Heart right ventricle (tissue), 16 donors: ENCODE measurements around the gene DNAH14. TPM values are rescaled to one million over a fixed set of nuclear protein-coding genes. Genes with fewer than 3 reads are reported as not detected.
A peak's percentile ranks its signal among the peaks of the same experiment; 100 is the strongest.
"Not testable (repeated sequence)": the region's sequence is repeated elsewhere in the genome, so short reads cannot be mapped to it uniquely, and the experiment has no call there.

ENCODE experiments used
- ATAC-seq, 8 donors: fragments of 200-7000 bp; cut with Tn5 transposase; one replicate each; pipeline ENCODE4 v1.9.1; 2020; ENCODE audit warnings: mild to moderate bottlenecking in 8 of 8, moderate library complexity in 8 of 8, moderate number of reproducible peaks in 1 of 8
- DNase-seq, 2 donors: peaks; one replicate each; pipeline ENCODE4 v3.0.0-alpha.2; 2020
- H3K27ac ChIP-seq, 10 donors: fragments of 200-600 bp; sonication (generic) in 2 of 10; one replicate each; pipeline versions ENCODE4 v1.5.0 to v1.8.0; 2020 to 2022; ENCODE audit warnings: mild to moderate bottlenecking in 3 of 10
- H3K27me3 ChIP-seq, 7 donors: fragments of 200-600 bp; one replicate each; pipeline ENCODE4 v1.8.0; 2021 to 2022; ENCODE audit warnings: mild to moderate bottlenecking in 2 of 7
- H3K36me3 ChIP-seq, 9 donors: fragments of 200-600 bp; sonication (generic) in 1 of 9; one replicate each; pipeline versions ENCODE4 v1.5.0 to v1.8.0; 2020 to 2022; ENCODE audit warnings: mild to moderate bottlenecking in 2 of 9
- H3K4me1 ChIP-seq, 9 donors: fragments of 200-600 bp; sonication (generic) in 1 of 9; one replicate each; pipeline versions ENCODE4 v1.5.0 to v1.8.0; 2020 to 2022; ENCODE audit warnings: mild to moderate bottlenecking in 4 of 9
- H3K4me3 ChIP-seq, 10 donors: fragments of 200-600 bp; sonication (generic) in 2 of 10; one replicate each; pipeline versions ENCODE4 v1.5.0 to v1.8.0; 2020 to 2022; ENCODE audit warnings: mild to moderate bottlenecking in 7 of 10, moderate library complexity in 2 of 10
- H3K9me3 ChIP-seq, 11 donors: fragments of 200-600 bp in 10 of 11; sonication (generic) in 2 of 11; one replicate each; pipeline versions ENCODE4 v1.5.0 to v1.8.0; 2013 to 2022; ENCODE audit warnings: mild to moderate bottlenecking in 2 of 11, control low read depth in 1 of 11, moderate library complexity in 1 of 11
- CTCF ChIP-seq, 9 donors: fragments of 200-600 bp; sonication (generic) in 2 of 9; IDR thresholded peaks; one replicate each; pipeline versions ENCODE4 v1.5.0 to v1.8.0; 2021 to 2022; ENCODE audit warnings: antibody characterized with exemption in 9 of 9, mild to moderate bottlenecking in 5 of 9, moderate library complexity in 1 of 9
- WGBS, 2 donors: extraction: QIAGEN DNeasy Blood & Tissue Kit; methylation state at CpG; one replicate each; pipeline ENCODE4 v1.1.7; 2013; ENCODE audit warnings: inconsistent platforms in 1 of 2; 5-methylcytosine and 5-hydroxymethylcytosine counted together
- intact Hi-C, 10 donors: fragments of 100-400 bp; cut with DNase I; formaldehyde crosslinking; loops; one replicate each; pipeline versions ENCODE4 v1.11.1 to v1.14.2; 2022
- polyA plus RNA-seq, 2 donors: library from polyadenylated mRNA; stranded (reverse); fragments of 200-250 nt; gene quantifications; one replicate each; pipeline ENCODE4 v1.2.3, GENCODE V29; 2013
- total RNA-seq, 10 donors: library from RNA; stranded (reverse); fragmentation: NEBNext Ultra II Directional in 3 of 10; extraction: Animal tissue kit (Norgen Biotek cat#: 25700) in 3 of 10; gene quantifications; one replicate each; pipeline versions ENCODE4 v1.2.1 to v1.2.4, GENCODE V29; 2021 to 2023
- donor health status: Arrhythmogenic right ventricular cardiomyopathy.
- donor health status: ischemic (EF 13 %, LVEDD 7.1; RV severe dilation, severe dysfunction).
- donor health status: healthy with polysubstance abuse.
- donor health status: DM: no; HTN: yes; CAD: no.
- donor health status: DM: no; HTN: no; CAD: no.
- donor health status: ischemic (EF 25% LVEDD 6.9; RV normal size, moderate dysfunction).
- donor health status: ischemic (EF 25% LVEDD 5.7; RV mildly dilated, moderate dysfunction).
- donor health status: healthy.
- donor health status: DM: yes; HTN: yes; CAD: no.
- donor health status: Ischemic cardiomyopathy.
- donor health status: ischemic (EF 35%, LVEDD 5.7; RV mildly dilated, moderate dysfunction).
- donor health status: nonischemic (EF 11% LVEDD 7.7; RV severe dilation, severe dysfunction).
- donor health status: DM: yes; HTN: yes; CAD: no.
- donor health status: PGD.
- donor health status: ischemic (EF 29% LVEDD 5.4; RV normal size, mild dysfunction).
- donor health status: nonischemic (EF 23%, LVEDD 6.1; RV moderate dilation, normal function).

DNAH14 gene
- total and polyA plus RNA-seq, 12 donors = 0.12 to 8.0 (median 2.0) TPM

DNA sequence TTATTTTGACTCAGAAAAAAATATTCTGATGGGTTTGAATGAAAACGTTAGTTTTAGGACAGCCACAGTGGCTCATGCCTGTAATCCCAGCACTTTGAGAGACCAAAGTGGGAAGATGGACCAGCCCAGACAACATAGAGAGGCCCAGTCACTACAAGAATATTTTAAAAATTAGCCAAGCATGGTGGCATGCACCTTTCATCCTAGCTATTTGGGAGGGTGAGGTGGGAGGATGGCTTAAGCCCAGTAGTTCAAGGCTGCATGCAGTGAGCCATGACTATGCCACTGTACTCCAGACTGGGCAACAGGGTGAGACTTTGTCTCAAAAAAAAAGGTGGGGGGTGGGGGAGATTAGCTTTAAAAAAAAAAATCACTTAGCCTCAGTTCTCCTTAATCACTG is 370.9 kb downstream of the DNAH14 start:
- TF ChIP-seq CTCF (IDR thresholded peaks at IDR 0.05) = no peak
- 71 to 89% methylated on average over 1 of the region's 1 CpG for WGBS, 2 donors
- peaks cover 0 to 5% (median 0%) of the 10 kb centered on the region in 7 donors for H3K27me3 ChIP-seq

DNA sequence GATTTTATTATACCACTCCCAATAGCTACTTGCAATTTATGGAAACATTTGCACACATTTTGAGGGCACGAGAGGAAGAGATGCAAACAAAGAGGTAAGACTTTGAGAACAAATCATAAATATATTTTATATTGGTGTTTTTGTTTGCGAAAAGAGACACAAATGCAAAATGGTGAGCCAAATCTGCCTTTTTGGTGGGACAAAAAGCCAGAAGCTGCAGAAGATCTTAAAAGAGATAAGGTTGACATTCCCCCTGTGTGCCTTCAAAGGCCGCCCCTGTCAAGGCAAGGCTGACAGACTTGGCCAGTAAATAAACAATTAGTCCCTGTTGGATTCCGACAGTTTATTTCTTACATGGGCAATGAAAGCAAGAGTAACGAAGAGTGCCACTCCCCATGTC is 375.5 kb downstream of the DNAH14 start:
- no peak for TF ChIP-seq CTCF (IDR thresholded peaks at IDR 0.05)
- Histone ChIP-seq H3K9me3 (no peaks in the 10 kb centered on the region), H3K27ac (no peak overlapping the region), H3K4me1 (no peaks in the 10 kb centered on the region), H3K27me3 (no peaks in the 10 kb centered on the region), H3K4me3 (no peak overlapping the region), H3K36me3 (no peaks in the 10 kb centered on the region)
- intact Hi-C loops = no loop called here
- ATAC-seq (no peak), DNase-seq (no peak)
- 63 to 80% methylated on average over 5 of the region's 5 CpGs for WGBS, 2 donors

More for the DNA sequence above, 370.9 kb downstream of the DNAH14 start:
- Histone ChIP-seq H3K36me3 (no peaks in the 10 kb centered on the region), H3K4me1 (no peaks in the 10 kb centered on the region), H3K9me3 (peaks cover 0 to 18% (median 0%) of the 10 kb centered on the region in 11 donors), H3K4me3 (no peak overlapping the region), H3K27ac (no peak overlapping the region)
- no peak for ATAC-seq
- no peak for DNase-seq
- intact Hi-C loops = no loop called here

GRCh38 chr1:225310544-225310943 is 381.1 kb downstream of the DNAH14 start:
- WGBS, 2 donors = 93 to 94% methylated on average over 3 of the region's 3 CpGs
- not testable (repeated sequence) for H3K27ac ChIP-seq, H3K4me1 ChIP-seq, ATAC-seq, H3K36me3 ChIP-seq, H3K4me3 ChIP-seq, H3K27me3 ChIP-seq, DNase-seq
- peaks cover 0 to 19% (median 3%) of the 10 kb centered on the region in 11 donors for H3K9me3 ChIP-seq
- intact Hi-C loops = loop anchor here in 1 of 10 donors (10.0 kb wide), 1 partner anchor 664 kb away; no protein-coding TSS in a partner anchor

GRCh38 chr1:225318706-225319575 is 389.5 kb downstream of the DNAH14 start:
- no peak overlapping the region for H3K4me3 ChIP-seq
- H3K27me3 ChIP-seq = peaks cover 0 to 25% (median 4%) of the 10 kb centered on the region in 7 donors
- DNase-seq (peak in 1 of 2 donors; percentile 10), ATAC-seq (peak in 4 of 8 donors; percentile 62 to 81 (median 66))
- H3K36me3 ChIP-seq = no peaks in the 10 kb centered on the region
- intact Hi-C loops = loop anchor here in 4 of 10 donors (2.0 to 10.0 kb wide), 3 partner anchors 656 to 658 kb away; no protein-coding TSS in a partner anchor
- peak; percentile 38 to 80 (median 65) for TF ChIP-seq CTCF (IDR thresholded peaks at IDR 0.05)
- WGBS, 2 donors = 31 to 35% methylated on average over 4 of the region's 4 CpGs
- no peak overlapping the region for H3K27ac ChIP-seq
- peaks cover 0 to 9% (median 3%) of the 10 kb centered on the region in 11 donors for H3K9me3 ChIP-seq
- no peaks in the 10 kb centered on the region for H3K4me1 ChIP-seq
